Mesendoderm (in vitro differentiated cells): Measurements from ENCODE around the gene RAB8B.

Experiments
- DNase-seq: peaks from one replicate; pipeline ENCODE4 v3.0.0; 2013
- H2AK5ac ChIP-seq: 2 replicates; pipeline ENCODE4 v1.6.1; 2013; ENCODE audit warnings: low read length, inconsistent platforms
- H2BK120ac ChIP-seq: 2 replicates; pipeline ENCODE4 v1.6.1; 2013; ENCODE audit warnings: low read depth, mild to moderate bottlenecking, low read length, moderate library complexity, mixed read lengths
- H2BK15ac ChIP-seq: replicated peaks from 2 replicates; pipeline ENCODE4 v1.6.1; 2013; ENCODE audit warnings: low read depth, mild to moderate bottlenecking, moderate library complexity
- H2BK5ac ChIP-seq: 2 replicates; pipeline ENCODE4 v1.6.1; 2013; ENCODE audit warnings: low read length, inconsistent platforms
- H3K18ac ChIP-seq: 2 replicates; pipeline ENCODE4 v1.6.1; 2013; ENCODE audit warnings: mild to moderate bottlenecking, low read length, mixed read lengths
- H3K23ac ChIP-seq: one replicate; pipeline ENCODE4 v1.6.1; 2013; ENCODE audit warnings: low read length
- H3K27ac ChIP-seq: 2 replicates; pipeline ENCODE4 v1.5.1; 2013; ENCODE audit warnings: low read depth, mild to moderate bottlenecking, inconsistent platforms, low read length, moderate library complexity
- H3K27me3 ChIP-seq: 2 replicates; pipeline ENCODE4 v1.6.1; 2013; ENCODE audit warnings: low read length, control low read depth, mild to moderate bottlenecking, inconsistent platforms; ENCODE audit not compliant: insufficient read depth, poor library complexity
- H3K36me3 ChIP-seq: 2 replicates; pipeline ENCODE4 v1.6.1; 2013; ENCODE audit warnings: low read length, inconsistent platforms; ENCODE audit not compliant: control insufficient read depth, insufficient read depth
- H3K4ac ChIP-seq: one replicate; pipeline ENCODE4 v1.6.1; 2013; ENCODE audit warnings: low read depth, mild to moderate bottlenecking, low read length, moderate library complexity
- H3K4me1 ChIP-seq: 2 replicates; pipeline ENCODE4 v1.6.1; 2013; ENCODE audit warnings: low read depth, low read length, inconsistent platforms; ENCODE audit not compliant: control insufficient read depth
- H3K4me2 ChIP-seq: 2 replicates; pipeline ENCODE4 v1.6.1; 2013; ENCODE audit warnings: low read length
- H3K4me3 ChIP-seq: 2 replicates; pipeline ENCODE4 v1.5.1; 2013; ENCODE audit warnings: mild to moderate bottlenecking, low read length
- H3K56ac ChIP-seq: one replicate; pipeline ENCODE4 v1.6.1; 2013; ENCODE audit warnings: low read length
- H3K79me1 ChIP-seq: 2 replicates; pipeline ENCODE4 v1.6.1; 2013; ENCODE audit warnings: low read length, inconsistent platforms
- H3K79me2 ChIP-seq: 2 replicates; pipeline ENCODE4 v1.6.1; 2013; ENCODE audit warnings: mild to moderate bottlenecking, low read length; ENCODE audit not compliant: control insufficient read depth, insufficient read depth
- H3K9ac ChIP-seq: 2 replicates; pipeline ENCODE4 v1.6.1; 2013; ENCODE audit warnings: low read length, inconsistent platforms
- H4K5ac ChIP-seq: one replicate; pipeline ENCODE4 v1.6.1; 2013; ENCODE audit warnings: low read length
- H4K8ac ChIP-seq: one replicate; pipeline ENCODE4 v1.6.1; 2013; ENCODE audit warnings: low read depth, mild to moderate bottlenecking, control low read depth, low read length, moderate library complexity
- WGBS: extraction: QIAGEN DNeasy Blood & Tissue Kit; methylation state at CpG from one replicate; pipeline ENCODE4 v1.1.7; 2013; ENCODE audit warnings: low lambda C conversion rate, missing lambda C conversion rate; ENCODE audit not compliant: insufficient coverage; ENCODE audit errors: extremely low coverage; 5-methylcytosine and 5-hydroxymethylcytosine counted together

Gene RAB8B

DNA sequence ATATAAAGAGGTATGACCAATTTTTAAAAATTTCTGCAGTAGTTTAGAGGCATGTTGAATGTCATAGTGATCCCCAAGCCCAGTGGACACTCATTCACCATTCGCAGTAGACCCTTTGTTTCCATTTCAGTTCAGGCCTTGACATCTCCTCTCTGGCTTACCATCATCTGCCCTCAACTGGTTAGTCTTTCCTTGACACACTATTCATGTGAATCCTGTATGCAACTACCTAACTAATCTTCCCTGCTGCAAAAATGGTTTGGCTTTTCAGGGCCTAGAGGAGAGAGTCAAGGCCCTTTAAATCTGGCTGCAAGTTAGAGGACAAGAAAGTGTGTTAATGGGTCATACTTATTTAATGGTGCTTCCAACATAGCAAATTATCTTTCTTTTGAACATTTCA is 98.9 kb downstream of the RAB8B start:
- no CpG with 5 or more reads among the region's 1 CpG for WGBS
- H3K4ac ChIP-seq, result no peak overlapping the region

DNA sequence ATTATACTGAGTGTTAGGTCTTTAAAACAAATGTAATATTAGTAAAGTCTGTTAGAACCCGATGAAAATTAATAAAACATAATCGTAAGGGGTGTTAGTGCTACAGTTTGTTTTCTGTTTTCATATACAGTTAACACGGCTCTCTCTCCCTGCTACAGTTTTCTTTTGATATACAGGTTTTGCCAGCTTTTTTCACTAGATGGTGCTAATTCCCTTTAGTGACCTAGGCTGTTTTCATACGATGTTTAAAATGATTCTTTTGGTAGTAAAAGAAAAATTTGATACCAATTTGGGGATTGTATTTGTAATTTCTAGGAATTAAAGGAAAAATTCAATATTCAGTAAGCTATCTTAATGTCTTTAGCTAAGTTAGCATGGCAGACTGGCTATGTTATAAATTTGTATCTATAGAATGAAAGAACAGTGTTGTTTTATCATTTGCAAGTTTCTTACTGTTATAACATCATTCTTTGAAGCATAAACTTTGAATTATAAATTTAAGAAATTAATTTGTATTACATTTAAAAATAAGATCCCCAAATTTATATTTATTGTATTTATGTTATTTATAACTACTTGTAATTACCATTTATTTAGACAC is 99.5 kb downstream of the RAB8B start:
- peak; percentile 53 for DNase-seq
- Histone ChIP-seq H3K79me2 (no peaks in the 10 kb centered on the region), H2AK5ac (no peak overlapping the region), H3K9ac (no peak overlapping the region), H3K23ac (no peak overlapping the region), H3K56ac (no peak overlapping the region), H4K5ac (no peak overlapping the region), H3K4me1 (no peaks in the 10 kb centered on the region), H4K8ac (no peak overlapping the region), H2BK120ac (no peak overlapping the region), H2BK5ac (no peak overlapping the region), H3K4me2 (no peak overlapping the region), H3K18ac (no peak overlapping the region), H3K36me3 (no peaks in the 10 kb centered on the region), H3K27me3 (no peaks in the 10 kb centered on the region), H2BK15ac (no peak overlapping the region), H3K4ac (no peak overlapping the region), H3K27ac (no peak overlapping the region), H3K4me3 (no peak overlapping the region), H3K79me1 (no peaks in the 10 kb centered on the region)
- WGBS, result no CpG with 5 or more reads among the region's 4 CpGs

More for the DNA sequence above, 98.9 kb downstream of the RAB8B start:
- no peak overlapping the region for H4K5ac ChIP-seq
- peak overlapping the region; percentile 78 for H2BK15ac ChIP-seq
- no peak overlapping the region for H2AK5ac ChIP-seq
- H3K56ac ChIP-seq, result no peak overlapping the region
- H3K79me2 ChIP-seq, result no peaks in the 10 kb centered on the region
- no peak overlapping the region for H2BK5ac ChIP-seq
- H3K27ac ChIP-seq, result no peak overlapping the region
- H3K27me3 ChIP-seq, result no peaks in the 10 kb centered on the region
- H4K8ac ChIP-seq, result no peak overlapping the region
- no peak overlapping the region for H2BK120ac ChIP-seq
- H3K79me1 ChIP-seq, result no peaks in the 10 kb centered on the region
- H3K18ac ChIP-seq, result no peak overlapping the region
- H3K23ac ChIP-seq, result no peak overlapping the region
- DNase-seq, result no peak
- H3K4me2 ChIP-seq, result no peak overlapping the region
- H3K4me3 ChIP-seq, result no peak overlapping the region
- no peak overlapping the region for H3K9ac ChIP-seq
- H3K4me1 ChIP-seq, result no peaks in the 10 kb centered on the region
- no peaks in the 10 kb centered on the region for H3K36me3 ChIP-seq

DNA sequence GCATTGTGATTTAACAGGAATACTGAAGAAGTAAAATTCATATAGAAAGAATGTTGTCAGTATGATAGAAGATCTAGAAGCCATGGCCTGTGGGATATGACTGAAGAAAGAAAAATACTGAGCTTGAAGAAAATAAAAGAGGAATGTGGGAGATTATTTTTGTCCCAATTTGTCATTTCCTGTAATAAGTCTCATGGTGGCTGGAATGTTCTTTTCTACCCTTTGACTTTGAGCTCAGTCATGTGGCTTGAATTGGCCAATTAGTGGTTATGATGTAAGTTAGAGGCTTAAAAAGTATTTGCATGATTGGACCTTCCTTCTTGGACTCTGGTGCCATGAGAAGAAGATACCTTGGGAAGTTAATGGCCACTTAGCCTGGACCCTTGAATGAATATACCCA is 102.1 kb downstream of the RAB8B start:
- H3K9ac ChIP-seq, result no peak overlapping the region
- H3K79me1 ChIP-seq, result no peaks in the 10 kb centered on the region
- no peaks in the 10 kb centered on the region for H3K79me2 ChIP-seq
- H2BK15ac ChIP-seq, result no peak overlapping the region
- H2BK5ac ChIP-seq, result no peak overlapping the region
- H3K4ac ChIP-seq, result no peak overlapping the region
- H4K8ac ChIP-seq, result no peak overlapping the region
- H3K23ac ChIP-seq, result no peak overlapping the region
- H2BK120ac ChIP-seq, result no peak overlapping the region
- H2AK5ac ChIP-seq, result no peak overlapping the region
- H3K36me3 ChIP-seq, result no peaks in the 10 kb centered on the region
- no peak overlapping the region for H3K4me3 ChIP-seq
- no peaks in the 10 kb centered on the region for H3K27me3 ChIP-seq
- H4K5ac ChIP-seq, result no peak overlapping the region
- no peak overlapping the region for H3K56ac ChIP-seq
- H3K4me1 ChIP-seq, result no peaks in the 10 kb centered on the region
- H3K18ac ChIP-seq, result peak overlapping the region; percentile 68
- H3K27ac ChIP-seq, result no peak overlapping the region
- DNase-seq, result no peak
- H3K4me2 ChIP-seq, result no peak overlapping the region

DNA sequence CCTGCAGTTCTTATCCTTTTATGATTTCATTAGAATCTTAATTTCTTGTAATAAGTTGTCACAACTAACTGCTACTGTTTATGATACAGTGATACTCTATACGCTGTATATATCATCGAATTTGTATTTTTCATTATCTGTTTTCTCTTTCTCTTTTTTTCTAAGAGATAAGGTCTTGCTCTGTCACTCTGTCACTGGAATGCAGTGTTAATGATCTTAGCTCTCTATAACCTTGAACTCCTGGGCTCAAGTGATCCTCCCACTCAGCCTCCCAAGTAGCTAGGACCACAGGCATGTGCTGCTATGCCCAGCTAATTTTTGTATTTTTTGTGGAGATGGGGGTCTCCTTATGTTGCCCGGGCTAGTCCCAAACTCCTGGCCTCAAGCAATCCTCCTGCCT is 102.8 kb downstream of the RAB8B start:
- no peak overlapping the region for H3K27ac ChIP-seq
- WGBS, result no CpG with 5 or more reads among the region's 3 CpGs

DNA sequence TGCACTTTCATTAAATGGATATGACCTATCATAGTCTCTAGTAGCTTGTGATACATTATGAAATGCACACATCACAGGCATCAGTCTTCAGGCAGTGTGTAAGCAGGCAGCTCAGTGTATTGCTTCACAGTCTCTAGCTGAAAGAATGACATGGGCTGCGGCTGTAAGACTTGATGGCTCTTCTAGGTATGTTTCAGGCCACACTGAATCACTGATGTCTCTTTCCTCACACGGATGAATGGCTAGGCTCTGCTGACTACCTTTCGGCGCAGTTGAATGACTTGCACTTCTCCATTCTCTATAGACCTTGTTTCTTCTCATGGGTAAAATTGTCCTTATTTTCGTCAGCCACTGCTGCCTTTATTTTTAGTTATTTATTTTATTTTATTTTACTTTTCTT is 103.4 kb downstream of the RAB8B start:
- H3K4me3 ChIP-seq, result no peak overlapping the region
- H2BK15ac ChIP-seq, result no peak overlapping the region
- H3K36me3 ChIP-seq, result no peaks in the 10 kb centered on the region
- no peak overlapping the region for H3K9ac ChIP-seq
- no peak overlapping the region for H3K27ac ChIP-seq
- no peak overlapping the region for H3K4me2 ChIP-seq
- H3K56ac ChIP-seq, result no peak overlapping the region
- no peak overlapping the region for H3K23ac ChIP-seq
- H3K79me1 ChIP-seq, result no peaks in the 10 kb centered on the region
- no peak overlapping the region for H2BK5ac ChIP-seq
- no peak overlapping the region for H3K18ac ChIP-seq
- no peak overlapping the region for H2BK120ac ChIP-seq
- H3K4me1 ChIP-seq, result no peaks in the 10 kb centered on the region
- DNase-seq, result no peak
- no peaks in the 10 kb centered on the region for H3K79me2 ChIP-seq
- WGBS, result no CpG with 5 or more reads among the region's 5 CpGs
- no peak overlapping the region for H4K8ac ChIP-seq
- no peak overlapping the region for H2AK5ac ChIP-seq
- no peak overlapping the region for H3K4ac ChIP-seq
- no peak overlapping the region for H4K5ac ChIP-seq
- no peaks in the 10 kb centered on the region for H3K27me3 ChIP-seq

More for the DNA sequence above, 102.8 kb downstream of the RAB8B start:
- no peak overlapping the region for H3K23ac ChIP-seq
- no peaks in the 10 kb centered on the region for H3K36me3 ChIP-seq
- no peaks in the 10 kb centered on the region for H3K4me1 ChIP-seq
- no peak overlapping the region for H3K4ac ChIP-seq
- H3K4me2 ChIP-seq, result no peak overlapping the region
- H3K56ac ChIP-seq, result no peak overlapping the region
- no peaks in the 10 kb centered on the region for H3K79me2 ChIP-seq
- H3K4me3 ChIP-seq, result no peak overlapping the region
- H3K27me3 ChIP-seq, result no peaks in the 10 kb centered on the region
- H2BK120ac ChIP-seq, result no peak overlapping the region
- H4K5ac ChIP-seq, result no peak overlapping the region
- no peak overlapping the region for H3K18ac ChIP-seq
- no peak overlapping the region for H2AK5ac ChIP-seq
- no peak for DNase-seq
- no peak overlapping the region for H2BK15ac ChIP-seq
- H4K8ac ChIP-seq, result no peak overlapping the region
- H3K79me1 ChIP-seq, result no peaks in the 10 kb centered on the region
- no peak overlapping the region for H2BK5ac ChIP-seq
- H3K9ac ChIP-seq, result no peak overlapping the region

DNA sequence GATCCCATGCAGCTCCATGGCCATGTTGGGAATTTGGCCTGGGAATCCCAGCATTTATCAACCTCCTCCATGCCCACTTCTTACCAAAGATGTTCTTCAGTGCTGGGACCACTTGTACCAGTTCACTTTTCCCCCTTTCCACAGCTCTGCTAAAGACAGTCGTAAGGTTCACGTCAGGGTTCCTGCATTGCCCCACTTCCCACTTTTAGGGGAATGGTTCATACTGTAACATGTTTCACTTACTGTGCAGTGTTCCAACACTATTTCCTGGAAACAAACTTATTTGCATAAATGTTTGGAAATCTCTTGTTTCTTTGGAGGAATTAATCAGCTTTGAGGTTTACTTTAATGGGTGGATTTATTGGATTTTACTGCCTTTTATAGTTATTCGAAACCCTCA is 105.0 kb downstream of the RAB8B start:
- H3K9ac ChIP-seq, result no peak overlapping the region
- no peak for DNase-seq
- no peaks in the 10 kb centered on the region for H3K79me2 ChIP-seq
- no peaks in the 10 kb centered on the region for H3K79me1 ChIP-seq
- no peak overlapping the region for H2AK5ac ChIP-seq
- H3K27ac ChIP-seq, result no peak overlapping the region
- no peak overlapping the region for H3K18ac ChIP-seq
- no peak overlapping the region for H2BK5ac ChIP-seq
- H2BK15ac ChIP-seq, result no peak overlapping the region
- no peak overlapping the region for H2BK120ac ChIP-seq
- no peak overlapping the region for H3K23ac ChIP-seq
- H3K36me3 ChIP-seq, result no peaks in the 10 kb centered on the region
- H3K4me1 ChIP-seq, result no peaks in the 10 kb centered on the region
- H3K4me2 ChIP-seq, result no peak overlapping the region
- no peak overlapping the region for H4K5ac ChIP-seq
- H3K56ac ChIP-seq, result no peak overlapping the region
- no peaks in the 10 kb centered on the region for H3K27me3 ChIP-seq
- WGBS, result no CpG with 5 or more reads among the region's 3 CpGs
- no peak overlapping the region for H3K4ac ChIP-seq
- H3K4me3 ChIP-seq, result no peak overlapping the region
- H4K8ac ChIP-seq, result no peak overlapping the region
